NCI-H2196 treated with DMSO at 0.1 percent for 48 hours (cell line): ENCODE measurements around the gene CDH4.
A peak's percentile ranks its signal among the peaks of the same experiment; 100 is the strongest.

Experiments
- DNase-seq: peaks from one replicate; lab custom pipeline; 2025; ENCODE audit not compliant: unreplicated experiment; lab: John Stamatoyannopoulos, UW

CDH4 gene

DNA sequence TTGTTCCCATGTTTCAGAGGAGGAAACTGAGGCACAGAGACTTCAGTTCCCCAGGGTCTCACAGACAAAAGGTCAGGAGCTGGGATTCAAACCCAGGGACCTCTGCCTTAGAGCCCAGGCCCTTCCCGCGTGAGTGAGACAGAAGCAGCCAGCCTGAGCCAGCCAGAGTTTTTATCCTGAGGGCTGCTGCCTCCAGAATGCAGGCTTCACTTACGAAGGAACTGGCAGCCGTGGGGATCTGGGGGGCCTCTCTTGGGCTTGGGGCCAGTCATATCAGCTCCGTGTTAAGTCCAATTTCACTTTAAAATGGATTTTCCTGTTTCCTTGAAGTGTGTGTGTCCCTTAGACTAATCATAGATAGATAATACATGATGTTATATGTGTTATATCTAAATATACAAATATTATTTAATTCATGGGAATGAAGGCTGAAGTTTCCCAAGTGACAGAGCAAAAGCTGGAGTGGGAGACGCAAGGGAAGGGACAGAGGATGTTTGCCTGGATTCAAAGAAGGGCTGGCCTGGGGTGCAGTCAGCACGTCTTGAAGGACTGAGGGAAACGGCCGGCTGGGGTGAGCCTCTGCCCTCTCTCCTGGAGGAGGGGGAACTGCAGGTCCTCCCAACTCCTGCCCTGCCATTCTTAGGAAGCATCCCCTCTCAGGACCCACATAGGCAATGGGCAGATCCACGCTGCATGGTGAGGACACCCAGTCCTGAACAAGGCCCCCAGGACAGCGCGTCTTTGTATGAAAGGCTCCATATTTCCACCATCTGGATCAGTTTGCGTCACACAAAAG is 320.1 kb downstream of the CDH4 start:
- no peak for DNase-seq

DNA sequence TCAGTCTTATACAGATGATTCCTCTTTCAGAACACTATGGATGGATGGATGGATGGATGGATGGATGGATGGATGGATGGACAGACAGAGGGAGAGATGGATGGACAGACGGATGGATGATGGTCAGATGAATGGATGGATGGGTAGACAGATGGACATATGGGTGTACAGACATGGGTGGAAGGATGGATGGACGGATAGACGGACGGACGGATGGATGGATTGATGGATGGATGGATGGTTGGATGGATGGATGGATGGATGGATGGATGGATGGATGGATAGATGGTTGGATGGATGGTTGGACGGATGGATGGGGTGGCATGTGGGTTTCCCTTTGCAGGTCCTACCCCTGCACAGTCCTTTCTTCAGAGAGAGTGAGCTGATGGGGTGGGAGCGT is 320.7 kb downstream of the CDH4 start:
- DNase-seq, result no peak

GRCh38 chr20:61573415-61574305 is 321.6 kb downstream of the CDH4 start:
- no peak for DNase-seq

GRCh38 chr20:61575151-61575937 is 323.3 kb downstream of the CDH4 start:
- no peak for DNase-seq

DNA sequence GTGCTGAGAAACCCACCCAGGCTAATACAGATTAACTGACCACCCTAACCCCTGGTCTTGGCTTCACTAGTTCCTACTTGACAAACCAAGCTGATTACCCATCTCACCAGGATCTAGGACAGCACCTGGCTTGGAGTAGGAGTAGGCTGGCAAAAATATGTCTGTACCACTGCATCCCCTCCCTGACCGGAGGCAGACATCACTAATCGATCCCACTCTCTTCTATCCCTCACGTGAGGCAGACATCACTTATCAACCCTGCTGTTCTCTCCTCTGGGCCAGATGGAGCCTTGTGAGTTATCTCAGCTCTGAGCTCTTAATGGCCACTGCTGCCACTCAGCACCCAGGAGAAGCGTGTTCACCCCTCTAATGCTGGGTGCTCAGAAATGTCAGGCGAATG is 324.3 kb downstream of the CDH4 start:
- DNase-seq, result no peak

DNA sequence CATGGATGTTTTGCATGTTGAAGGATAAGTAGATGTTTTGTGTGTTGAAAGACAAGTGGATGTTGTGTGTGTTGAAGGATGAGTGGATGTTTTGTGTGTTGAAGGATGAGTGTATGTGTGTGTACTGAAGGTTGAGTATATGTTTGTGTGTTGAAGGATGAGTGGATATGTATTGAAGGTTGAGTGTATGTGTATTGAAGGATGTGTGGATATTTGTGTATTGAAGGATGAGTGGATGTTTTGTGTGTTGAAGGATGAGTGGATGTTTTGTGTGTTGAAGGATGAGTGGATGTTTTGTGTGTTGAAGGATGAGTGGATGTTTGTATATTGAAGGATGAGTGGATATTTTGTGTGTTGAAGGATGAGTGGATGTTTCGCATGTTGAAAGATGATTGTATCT is 325.0 kb downstream of the CDH4 start:
- DNase-seq, result no peak

DNA sequence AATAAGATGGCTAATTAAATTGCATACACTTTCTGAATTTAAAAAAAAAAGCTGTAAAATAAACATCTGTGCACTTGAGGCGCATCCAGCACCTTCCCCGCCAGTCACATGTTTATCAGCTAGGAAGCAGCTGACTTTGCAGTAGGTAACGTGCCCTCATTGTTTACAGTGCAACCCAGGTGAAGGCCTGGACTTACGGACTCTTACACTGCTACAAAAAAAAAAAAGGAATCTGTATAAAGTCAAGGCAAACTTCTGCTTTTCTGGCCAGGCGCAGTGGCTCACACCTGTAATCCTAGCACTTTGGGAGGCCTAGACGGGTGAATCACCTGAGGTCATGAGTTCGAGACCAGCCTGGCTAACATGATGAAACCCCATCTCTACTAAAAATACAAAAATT is 327.8 kb downstream of the CDH4 start:
- DNase-seq, result no peak

- no peak for DNase-seq
Measured at GRCh38 chr20:61580958-61581824, 329.1 kb downstream of the CDH4 start.

DNA sequence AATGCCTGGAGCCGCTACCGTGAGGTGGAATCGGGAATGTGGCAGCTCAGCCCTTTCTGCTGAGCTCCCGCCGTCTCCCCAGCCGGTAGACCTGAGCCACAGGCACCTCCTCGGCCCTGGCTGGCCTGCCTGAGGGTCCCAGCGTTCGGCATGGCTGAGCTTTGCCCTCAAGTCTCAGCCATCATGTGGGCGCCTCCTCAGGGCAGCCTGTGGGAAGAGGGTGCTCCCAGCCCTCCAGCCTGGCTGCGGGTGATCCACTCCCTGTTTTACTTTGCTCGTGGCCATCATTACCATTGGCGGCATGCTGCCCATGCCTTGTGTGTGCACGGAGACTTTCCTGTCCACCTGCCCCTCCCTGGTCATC is 329.7 kb downstream of the CDH4 start:
- no peak for DNase-seq

GRCh38 chr20:61582196-61582923 is 330.3 kb downstream of the CDH4 start:
- DNase-seq, result no peak

DNA sequence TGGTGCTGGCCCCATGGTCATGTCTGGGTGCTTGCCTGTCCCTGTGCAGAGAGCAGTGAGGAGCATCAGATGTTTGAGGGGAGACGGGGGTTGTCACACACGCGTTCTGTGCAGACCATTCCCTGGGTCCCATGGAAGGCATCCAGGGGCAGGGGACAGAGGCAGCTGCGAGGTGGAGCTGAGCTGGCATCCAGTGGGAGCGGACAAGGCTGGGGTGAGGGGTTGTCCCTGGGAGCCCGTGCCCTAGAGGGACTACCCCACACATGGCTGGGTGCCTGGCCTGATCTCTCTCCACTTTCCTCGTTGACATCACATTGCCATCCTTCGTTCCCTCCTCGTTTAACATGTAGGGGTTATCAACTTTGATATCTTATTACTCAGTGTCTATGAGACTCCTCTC is 331.3 kb downstream of the CDH4 start:
- no peak for DNase-seq

DNA sequence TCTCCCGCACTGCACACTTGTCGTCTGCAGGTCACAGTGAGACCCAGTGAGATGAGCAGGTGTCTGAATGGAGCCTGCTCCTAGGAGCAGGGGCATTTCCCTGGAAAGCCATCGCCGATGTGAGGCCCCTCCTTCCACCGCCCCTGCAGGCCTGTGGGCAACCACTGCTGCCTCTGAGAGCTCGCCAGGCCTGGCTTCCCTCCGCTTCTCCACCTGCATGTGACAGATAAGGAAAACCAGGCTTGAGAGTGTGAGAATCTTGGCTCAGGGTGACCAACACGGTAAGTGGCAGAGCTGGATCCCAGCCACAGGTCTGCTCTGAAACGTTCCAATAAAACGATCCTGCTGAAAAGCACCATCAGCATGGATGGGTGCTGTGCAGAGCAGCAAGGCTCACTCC is 332.8 kb downstream of the CDH4 start:
- peak; percentile 15 for DNase-seq

DNA sequence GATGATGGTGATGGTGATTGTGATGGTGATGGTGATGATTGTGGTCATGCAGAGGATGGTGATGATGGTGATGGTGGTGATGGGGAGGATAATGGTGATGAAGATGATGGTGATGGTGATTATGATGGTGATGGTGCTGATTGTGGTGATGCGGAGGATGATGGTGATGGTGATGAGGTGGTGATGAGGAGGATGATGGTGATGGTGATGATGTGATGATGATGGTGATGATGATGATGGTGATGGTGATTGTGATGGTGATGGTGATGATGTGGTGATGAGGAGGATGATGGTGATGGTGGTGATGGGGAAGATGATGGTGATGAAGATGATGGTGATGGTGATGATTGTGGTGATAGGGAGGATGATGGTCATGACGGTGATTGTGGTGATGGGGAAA is 333.7 kb downstream of the CDH4 start:
- DNase-seq, result no peak

GRCh38 chr20:61587036-61587435 is 335.0 kb downstream of the CDH4 start:
- no peak for DNase-seq

GRCh38 chr20:61587681-61588289 is 335.7 kb downstream of the CDH4 start:
- no peak for DNase-seq

GRCh38 chr20:61588411-61589385 is 336.6 kb downstream of the CDH4 start:
- DNase-seq, result no peak

DNA sequence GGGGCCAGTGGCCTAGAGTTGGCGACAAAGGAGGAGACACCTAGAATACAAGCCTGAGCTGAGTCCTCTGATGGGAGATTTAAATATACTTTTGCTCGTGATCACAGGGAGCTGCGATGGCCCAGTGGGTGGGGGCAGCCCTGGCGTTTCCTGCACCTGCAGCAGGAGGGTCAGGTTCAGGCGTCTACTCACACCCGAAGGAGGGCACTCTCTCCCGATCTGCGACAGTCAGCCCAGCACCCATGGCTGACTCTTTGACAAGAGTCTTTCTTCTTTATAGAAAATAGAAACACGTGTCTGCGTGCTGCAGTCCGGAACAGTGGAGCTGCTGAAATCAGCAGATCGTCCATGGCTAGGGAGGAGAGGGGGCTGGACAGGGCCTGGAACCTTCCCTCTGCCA is 338.2 kb downstream of the CDH4 start:
- no peak for DNase-seq

GRCh38 chr20:61593516-61593915 is 341.5 kb downstream of the CDH4 start:
- DNase-seq, result no peak
